ENCODE results near the gene KDM2A. TPM values are rescaled to one million over a fixed set of nuclear protein-coding genes. Genes with fewer than 3 reads are reported as not detected.

Gene KDM2A
- total RNA-seq, 1 donor from 2014 or later = 43.8 TPM

DNA sequence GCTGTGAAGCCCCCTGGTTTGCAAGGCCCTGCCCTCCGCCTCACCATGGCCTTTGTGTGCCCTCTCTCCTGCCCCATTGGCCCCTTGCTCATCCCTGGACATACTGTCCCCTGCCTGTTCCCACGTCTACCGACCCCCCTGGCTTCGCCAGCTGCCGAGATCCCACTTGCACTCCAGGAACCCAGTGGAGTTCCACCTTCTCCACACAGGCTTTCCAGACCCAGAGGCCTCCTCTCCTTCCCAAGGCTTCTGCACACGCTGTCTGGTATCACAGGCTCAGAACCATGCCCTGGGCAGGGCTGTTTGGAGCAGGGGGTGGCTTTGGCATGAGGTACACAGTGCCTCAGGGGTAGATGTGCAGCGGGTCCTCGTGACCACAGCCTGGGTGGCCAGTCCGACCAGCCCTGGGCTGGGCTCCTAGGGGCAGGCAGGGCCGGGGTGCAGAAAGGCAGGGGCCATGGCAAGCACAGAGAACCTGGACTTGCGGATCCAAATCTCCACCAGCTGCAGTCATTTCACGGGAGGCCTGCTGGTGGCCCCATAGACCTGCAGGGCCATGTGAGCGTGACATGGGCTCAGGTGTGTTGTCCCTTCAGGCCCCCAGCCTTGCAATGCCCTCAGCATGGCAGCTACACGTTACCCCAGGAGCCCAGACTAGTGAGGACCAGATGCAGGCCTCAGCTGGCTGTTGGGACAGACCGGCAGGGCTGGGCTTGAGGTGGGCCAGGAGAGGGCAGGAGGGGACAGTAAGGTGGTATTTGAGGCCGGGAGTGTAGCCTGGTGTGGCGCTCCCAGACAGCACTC, 156.7 kb downstream of the KDM2A start:
- H3K9ac ChIP-seq (ENCODE audit: low read depth in 1 of 3, low read length in 3 of 3) = peak overlapping the region in 2 of 3 donors; percentile 38 to 71
- H3K4me1 ChIP-seq (ENCODE audit: control insufficient read depth in 3 of 3, insufficient read depth in 3 of 3, low read length in 3 of 3) = peaks cover 89 to 94% (median 92%) of the 10 kb centered on the region in 3 donors
- peaks cover 20% of the 10 kb centered on the region in 3 donors for H3K36me3 ChIP-seq (ENCODE audit: control insufficient read depth in 3 of 3, insufficient read depth in 3 of 3, low read length in 3 of 3)
- no peaks in the 10 kb centered on the region for H3K9me3 ChIP-seq (ENCODE audit: control insufficient read depth in 3 of 3, low read length in 3 of 3)
- no peaks in the 10 kb centered on the region for H3K27me3 ChIP-seq (ENCODE audit: control insufficient read depth in 3 of 3, insufficient read depth in 3 of 3, low read length in 3 of 3)
- H3K4me3 ChIP-seq (ENCODE audit: low read length in 3 of 3) = peak overlapping the region in 1 of 3 donors; percentile 14
- H3K27ac ChIP-seq (ENCODE audit: low read depth, low read length) = peak overlapping the region; percentile 88

DNA sequence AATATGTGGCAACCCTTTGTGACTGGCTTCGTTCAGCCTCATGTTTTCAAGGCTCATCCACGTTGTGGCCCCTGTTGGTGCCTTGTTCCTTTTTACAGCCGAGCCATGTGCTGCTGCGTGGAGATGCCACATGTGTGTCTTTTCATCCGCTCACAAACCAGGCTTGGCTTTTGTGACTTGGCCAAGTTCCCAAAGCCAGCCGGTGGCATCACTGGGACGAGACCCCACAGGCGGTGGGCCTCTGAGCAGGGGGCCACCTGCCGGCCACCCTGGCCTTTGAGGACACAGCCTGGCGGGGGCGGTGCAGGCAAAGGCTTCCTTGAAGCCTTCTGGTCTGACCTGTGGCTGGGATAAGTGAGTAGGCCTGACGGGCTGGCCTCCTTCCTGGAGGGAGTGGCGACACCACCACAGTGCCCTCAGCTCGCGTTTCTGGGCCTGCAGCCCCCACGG, 157.7 kb downstream of the KDM2A start:
- H3K27me3 ChIP-seq (ENCODE audit: control insufficient read depth in 3 of 3, insufficient read depth in 3 of 3, low read length in 3 of 3) = no peaks in the 10 kb centered on the region
- peak overlapping the region; percentile 88 for H3K27ac ChIP-seq (ENCODE audit: low read depth, low read length)
- H3K36me3 ChIP-seq (ENCODE audit: control insufficient read depth in 3 of 3, insufficient read depth in 3 of 3, low read length in 3 of 3) = peaks cover 29 to 30% (median 29%) of the 10 kb centered on the region in 3 donors
- H3K4me1 ChIP-seq (ENCODE audit: control insufficient read depth in 3 of 3, insufficient read depth in 3 of 3, low read length in 3 of 3) = peaks cover 79 to 84% (median 82%) of the 10 kb centered on the region in 3 donors
- peak overlapping the region; percentile 56 to 70 (median 63) for H3K4me3 ChIP-seq (ENCODE audit: low read length in 3 of 3)
- peak overlapping the region; percentile 78 to 86 (median 81) for H3K9ac ChIP-seq (ENCODE audit: low read depth in 1 of 3, low read length in 3 of 3)
- no peaks in the 10 kb centered on the region for H3K9me3 ChIP-seq (ENCODE audit: control insufficient read depth in 3 of 3, low read length in 3 of 3)

DNA sequence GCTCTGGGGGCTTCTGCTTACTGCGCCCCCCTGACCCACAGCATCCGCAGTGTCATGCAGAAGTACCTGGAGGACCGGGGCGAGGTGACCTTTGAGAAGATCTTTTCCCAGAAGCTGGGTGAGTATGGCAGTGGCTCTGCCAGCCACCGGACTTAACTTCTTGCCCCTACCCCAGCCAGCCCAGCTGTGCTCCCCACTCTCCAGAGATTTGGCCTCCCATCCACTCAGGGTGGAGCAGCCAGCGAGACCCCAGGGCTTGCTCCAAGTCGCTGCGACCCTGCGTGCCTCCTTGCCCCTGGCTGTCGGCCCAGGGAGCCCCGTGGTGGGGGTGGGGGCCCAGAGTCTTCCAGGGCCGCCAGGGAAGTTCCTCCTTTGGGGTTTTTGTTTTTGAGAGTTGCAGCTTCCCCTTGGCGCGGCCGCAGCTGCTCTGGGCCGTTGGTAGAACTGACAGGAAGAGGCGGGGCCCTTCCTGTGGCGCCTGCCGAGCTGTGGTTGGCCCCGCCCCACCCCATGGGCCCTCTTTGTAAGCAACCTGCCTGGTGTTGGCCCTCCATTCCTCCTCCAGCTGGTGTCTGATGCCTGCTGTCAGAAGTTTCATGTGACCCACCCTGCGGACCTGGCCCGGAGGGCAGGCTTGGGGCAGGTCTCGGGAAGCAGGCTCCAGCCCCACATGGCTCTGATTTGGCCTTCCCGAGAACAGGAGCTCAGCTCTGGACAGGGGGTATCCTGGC, 158.3 kb downstream of the KDM2A start:
- peak overlapping the region; percentile 78 to 86 (median 81) for H3K9ac ChIP-seq (ENCODE audit: low read depth in 1 of 3, low read length in 3 of 3)
- H3K27me3 ChIP-seq (ENCODE audit: control insufficient read depth in 3 of 3, insufficient read depth in 3 of 3, low read length in 3 of 3) = no peaks in the 10 kb centered on the region
- H3K27ac ChIP-seq (ENCODE audit: low read depth, low read length) = peak overlapping the region; percentile 88
- H3K36me3 ChIP-seq (ENCODE audit: control insufficient read depth in 3 of 3, insufficient read depth in 3 of 3, low read length in 3 of 3) = peaks cover 34 to 36% (median 35%) of the 10 kb centered on the region in 3 donors
- H3K9me3 ChIP-seq (ENCODE audit: control insufficient read depth in 3 of 3, low read length in 3 of 3) = no peaks in the 10 kb centered on the region
- peaks cover 73 to 78% (median 77%) of the 10 kb centered on the region in 3 donors for H3K4me1 ChIP-seq (ENCODE audit: control insufficient read depth in 3 of 3, insufficient read depth in 3 of 3, low read length in 3 of 3)
- H3K4me3 ChIP-seq (ENCODE audit: low read length in 3 of 3) = peak overlapping the region; percentile 59 to 70 (median 63)

DNA sequence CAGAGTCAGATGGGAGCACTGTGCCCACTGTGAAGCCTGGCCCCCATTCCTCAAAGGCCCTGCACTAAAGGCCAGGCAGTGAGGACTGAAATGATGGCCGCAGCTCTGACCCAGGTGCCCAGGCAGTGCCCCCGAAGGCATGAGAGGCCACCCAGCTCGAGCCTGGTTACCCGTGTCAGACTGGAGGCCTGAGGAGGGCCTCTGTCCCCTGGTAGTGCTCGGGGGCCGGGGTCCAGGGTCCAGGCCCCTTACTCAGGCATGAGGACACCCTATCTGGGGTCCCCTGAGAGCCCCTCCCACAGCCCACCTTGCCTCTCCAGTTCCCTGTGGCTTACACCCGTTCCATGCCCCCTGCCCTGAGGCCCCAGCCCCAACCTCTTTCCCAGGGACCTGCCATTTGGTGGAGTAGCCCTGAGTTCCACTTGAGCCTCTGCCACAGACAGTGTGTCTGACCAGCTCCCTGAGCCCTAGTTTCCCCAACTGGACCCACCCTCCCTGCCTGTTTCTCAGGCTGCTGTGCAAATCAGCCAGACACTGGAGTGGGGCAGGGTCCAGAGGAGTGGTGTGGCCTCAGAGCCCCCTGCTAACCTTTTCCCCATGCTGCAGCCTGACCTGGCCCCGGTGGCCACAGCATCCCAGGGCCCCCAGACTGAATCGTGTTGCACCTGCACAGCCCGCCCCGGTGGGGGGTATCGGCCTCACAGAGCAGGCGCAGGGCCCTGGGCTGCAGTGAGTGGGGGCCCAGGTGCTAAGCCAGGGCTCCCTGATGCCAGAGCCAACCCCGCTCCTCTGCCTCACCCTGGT, 159.3 kb downstream of the KDM2A start:
- Histone ChIP-seq H3K4me3 (ENCODE audit: low read length in 3 of 3) (peak overlapping the region; percentile 55 to 59 (median 56)), H3K9me3 (ENCODE audit: control insufficient read depth in 3 of 3, low read length in 3 of 3) (no peaks in the 10 kb centered on the region), H3K36me3 (ENCODE audit: control insufficient read depth in 3 of 3, insufficient read depth in 3 of 3, low read length in 3 of 3) (peaks cover 44 to 45% (median 44%) of the 10 kb centered on the region in 3 donors), H3K27me3 (ENCODE audit: control insufficient read depth in 3 of 3, insufficient read depth in 3 of 3, low read length in 3 of 3) (no peaks in the 10 kb centered on the region), H3K4me1 (ENCODE audit: control insufficient read depth in 3 of 3, insufficient read depth in 3 of 3, low read length in 3 of 3) (peaks cover 65 to 72% (median 68%) of the 10 kb centered on the region in 3 donors), H3K27ac (ENCODE audit: low read depth, low read length) (peak overlapping the region; percentile 88), H3K9ac (ENCODE audit: low read depth in 1 of 3, low read length in 3 of 3) (peak overlapping the region; percentile 65 to 86 (median 70))

DNA sequence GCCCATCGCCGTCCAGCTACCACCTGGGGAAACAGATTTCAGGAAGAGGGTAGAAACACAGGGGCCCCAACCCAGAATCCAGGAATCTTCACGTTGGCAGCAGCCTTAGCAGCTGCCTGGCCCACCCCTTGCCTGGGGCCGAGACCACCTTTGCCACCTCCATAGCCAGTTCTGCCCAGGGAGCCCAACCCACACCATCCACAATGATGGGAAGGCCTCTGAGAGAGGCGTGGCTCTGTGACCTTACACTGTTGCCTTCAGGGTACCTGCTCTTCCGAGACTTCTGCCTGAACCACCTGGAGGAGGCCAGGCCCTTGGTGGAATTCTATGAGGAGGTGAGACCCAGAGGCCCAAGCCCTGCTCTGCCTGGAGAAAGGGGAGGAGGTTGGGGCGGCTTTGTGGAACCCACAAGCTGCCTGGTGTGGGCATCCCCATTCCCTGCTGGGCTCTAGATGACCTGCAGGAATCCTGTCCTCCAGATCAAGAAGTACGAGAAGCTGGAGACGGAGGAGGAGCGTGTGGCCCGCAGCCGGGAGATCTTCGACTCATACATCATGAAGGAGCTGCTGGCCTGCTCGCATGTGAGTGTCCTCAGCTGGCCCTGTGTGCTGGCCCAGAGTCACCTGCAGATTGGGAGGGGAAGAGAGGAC, 160.0 kb downstream of the KDM2A start:
- Histone ChIP-seq H3K9ac (ENCODE audit: low read depth in 1 of 3, low read length in 3 of 3) (peak overlapping the region in 2 of 3 donors; percentile 45 to 70), H3K4me1 (ENCODE audit: control insufficient read depth in 3 of 3, insufficient read depth in 3 of 3, low read length in 3 of 3) (peaks cover 59 to 69% (median 61%) of the 10 kb centered on the region in 3 donors), H3K27me3 (ENCODE audit: control insufficient read depth in 3 of 3, insufficient read depth in 3 of 3, low read length in 3 of 3) (no peaks in the 10 kb centered on the region), H3K4me3 (ENCODE audit: low read length in 3 of 3) (no peak overlapping the region), H3K27ac (ENCODE audit: low read depth, low read length) (peak overlapping the region; percentile 88), H3K36me3 (ENCODE audit: control insufficient read depth in 3 of 3, insufficient read depth in 3 of 3, low read length in 3 of 3) (peaks cover 51 to 52% (median 51%) of the 10 kb centered on the region in 3 donors), H3K9me3 (ENCODE audit: control insufficient read depth in 3 of 3, low read length in 3 of 3) (no peaks in the 10 kb centered on the region)

DNA sequence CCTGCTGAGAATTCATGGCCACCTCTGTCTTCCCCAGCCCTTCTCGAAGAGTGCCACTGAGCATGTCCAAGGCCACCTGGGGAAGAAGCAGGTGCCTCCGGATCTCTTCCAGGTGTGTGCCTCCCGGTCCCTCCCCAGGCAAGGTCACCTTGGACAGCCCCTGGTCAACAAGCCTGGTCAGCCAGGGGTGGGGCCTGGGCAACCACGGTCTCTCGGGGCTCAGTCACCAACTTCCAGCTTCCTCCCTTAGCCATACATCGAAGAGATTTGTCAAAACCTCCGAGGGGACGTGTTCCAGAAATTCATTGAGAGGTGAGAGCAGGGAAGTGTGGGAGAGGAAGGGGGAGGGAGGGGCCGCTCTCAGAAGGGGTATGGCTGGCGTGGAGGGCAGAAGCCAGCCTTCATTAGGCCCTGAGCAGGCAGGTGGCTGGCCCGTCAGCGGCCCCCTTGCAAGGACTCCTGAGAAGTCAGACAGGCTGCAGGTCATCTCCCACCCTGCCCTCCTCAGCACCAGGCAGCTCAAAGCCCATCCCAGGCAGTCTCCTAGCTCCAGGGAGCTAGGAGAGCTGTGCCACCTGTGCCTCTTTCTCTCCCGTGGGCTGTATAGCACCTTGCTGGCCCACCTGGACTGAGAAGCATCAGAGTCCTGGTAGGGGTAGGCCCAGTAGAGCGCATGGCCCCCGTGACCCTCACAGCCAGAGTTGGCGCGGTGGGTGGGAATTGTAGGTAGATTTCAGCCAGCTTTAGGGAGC, 160.7 kb downstream of the KDM2A start:
- peak overlapping the region in 1 of 3 donors; percentile 45 for H3K9ac ChIP-seq (ENCODE audit: low read depth in 1 of 3, low read length in 3 of 3)
- H3K27ac ChIP-seq (ENCODE audit: low read depth, low read length) = no peak overlapping the region
- no peaks in the 10 kb centered on the region for H3K27me3 ChIP-seq (ENCODE audit: control insufficient read depth in 3 of 3, insufficient read depth in 3 of 3, low read length in 3 of 3)
- peaks cover 52 to 63% (median 54%) of the 10 kb centered on the region in 3 donors for H3K4me1 ChIP-seq (ENCODE audit: control insufficient read depth in 3 of 3, insufficient read depth in 3 of 3, low read length in 3 of 3)
- H3K36me3 ChIP-seq (ENCODE audit: control insufficient read depth in 3 of 3, insufficient read depth in 3 of 3, low read length in 3 of 3) = peaks cover 55 to 58% (median 56%) of the 10 kb centered on the region in 3 donors
- H3K9me3 ChIP-seq (ENCODE audit: control insufficient read depth in 3 of 3, low read length in 3 of 3) = no peaks in the 10 kb centered on the region
- H3K4me3 ChIP-seq (ENCODE audit: low read length in 3 of 3) = no peak overlapping the region

DNA sequence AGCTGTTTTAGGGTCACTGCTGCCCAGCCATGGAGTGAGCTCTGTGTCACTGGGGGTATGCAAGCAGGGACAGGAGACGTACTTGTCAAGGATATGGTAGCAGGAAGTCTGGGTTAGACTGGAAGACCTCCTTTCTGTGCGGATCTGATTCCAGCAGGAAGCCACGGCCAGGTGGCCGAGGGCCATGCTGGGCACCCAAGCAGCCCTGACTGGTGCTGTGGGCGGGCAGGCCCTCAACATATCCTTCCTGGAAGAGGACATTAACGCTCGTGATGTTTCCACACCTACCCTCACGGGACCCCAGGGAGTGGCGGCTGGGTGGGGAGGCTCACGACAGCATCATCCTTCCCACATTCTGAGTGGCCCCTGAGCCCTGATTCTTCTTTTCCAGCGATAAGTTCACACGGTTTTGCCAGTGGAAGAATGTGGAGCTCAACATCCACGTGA, 161.3 kb downstream of the KDM2A start:
- Histone ChIP-seq H3K9me3 (ENCODE audit: control insufficient read depth in 3 of 3, low read length in 3 of 3) (no peaks in the 10 kb centered on the region), H3K36me3 (ENCODE audit: control insufficient read depth in 3 of 3, insufficient read depth in 3 of 3, low read length in 3 of 3) (peaks cover 60 to 63% (median 61%) of the 10 kb centered on the region in 3 donors), H3K9ac (ENCODE audit: low read depth in 1 of 3, low read length in 3 of 3) (peak overlapping the region in 2 of 3 donors; percentile 3 to 21), H3K4me3 (ENCODE audit: low read length in 3 of 3) (no peak overlapping the region), H3K27ac (ENCODE audit: low read depth, low read length) (no peak overlapping the region), H3K27me3 (ENCODE audit: control insufficient read depth in 3 of 3, insufficient read depth in 3 of 3, low read length in 3 of 3) (no peaks in the 10 kb centered on the region), H3K4me1 (ENCODE audit: control insufficient read depth in 3 of 3, insufficient read depth in 3 of 3, low read length in 3 of 3) (peaks cover 46 to 57% (median 49%) of the 10 kb centered on the region in 3 donors)

DNA sequence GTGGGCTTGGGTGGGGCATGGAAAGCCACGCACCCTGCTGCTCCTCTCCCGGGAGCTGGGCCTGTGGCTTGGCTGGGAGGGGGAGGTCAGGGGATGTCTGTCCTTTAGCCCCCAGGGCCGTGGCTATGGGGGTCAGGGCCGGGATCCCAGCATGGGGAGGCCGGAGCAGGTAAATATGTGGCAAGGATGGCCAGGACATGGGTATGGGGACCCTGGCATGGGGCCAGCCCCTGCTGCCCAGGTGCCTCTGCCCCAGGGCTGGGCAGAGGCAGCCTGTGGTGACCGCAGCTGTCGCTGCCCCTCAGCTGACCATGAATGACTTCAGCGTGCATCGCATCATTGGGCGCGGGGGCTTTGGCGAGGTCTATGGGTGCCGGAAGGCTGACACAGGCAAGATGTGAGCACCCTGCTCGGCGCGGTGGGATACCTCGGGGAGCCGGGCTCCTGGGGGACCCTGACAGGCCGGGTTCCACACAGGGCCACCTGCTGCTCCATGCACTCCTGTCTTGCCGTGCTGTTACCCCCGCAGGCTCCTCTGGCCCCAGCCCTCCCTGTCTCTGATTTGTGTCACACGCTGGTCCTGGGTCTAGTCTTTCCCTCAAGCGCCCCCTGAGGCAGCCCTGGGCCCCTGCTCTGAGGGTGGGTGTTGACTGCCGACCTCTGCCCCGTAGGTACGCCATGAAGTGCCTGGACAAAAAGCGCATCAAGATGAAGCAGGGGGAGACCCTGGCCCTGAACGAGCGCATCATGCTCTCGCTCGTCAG, 161.9 kb downstream of the KDM2A start:
- H3K9me3 ChIP-seq (ENCODE audit: control insufficient read depth in 3 of 3, low read length in 3 of 3) = no peaks in the 10 kb centered on the region
- peaks cover 64 to 68% (median 67%) of the 10 kb centered on the region in 3 donors for H3K36me3 ChIP-seq (ENCODE audit: control insufficient read depth in 3 of 3, insufficient read depth in 3 of 3, low read length in 3 of 3)
- peak overlapping the region in 1 of 3 donors; percentile 21 for H3K9ac ChIP-seq (ENCODE audit: low read depth in 1 of 3, low read length in 3 of 3)
- no peak overlapping the region for H3K4me3 ChIP-seq (ENCODE audit: low read length in 3 of 3)
- H3K27ac ChIP-seq (ENCODE audit: low read depth, low read length) = no peak overlapping the region
- peaks cover 40 to 51% (median 43%) of the 10 kb centered on the region in 3 donors for H3K4me1 ChIP-seq (ENCODE audit: control insufficient read depth in 3 of 3, insufficient read depth in 3 of 3, low read length in 3 of 3)
- no peaks in the 10 kb centered on the region for H3K27me3 ChIP-seq (ENCODE audit: control insufficient read depth in 3 of 3, insufficient read depth in 3 of 3, low read length in 3 of 3)

Data from skeletal muscle tissue (tissue), 4 donors.